Activated CD4-positive, alpha-beta T cell treated with anti-CD3 and anti-CD28 coated beads, Interleukin-2, amount 50 U/mL, for 48 hours (primary cell): ENCODE data around the gene SYN1.
"Not testable (repeated sequence)": the region's sequence is repeated elsewhere in the genome, so short reads cannot be mapped to it uniquely, and the experiment has no call there.

Experiments used
- DNase-seq, 2 experiments: peaks; one replicate each; pipeline ENCODE4 v3.0.0-alpha.2; 2020

Gene SYN1

DNA sequence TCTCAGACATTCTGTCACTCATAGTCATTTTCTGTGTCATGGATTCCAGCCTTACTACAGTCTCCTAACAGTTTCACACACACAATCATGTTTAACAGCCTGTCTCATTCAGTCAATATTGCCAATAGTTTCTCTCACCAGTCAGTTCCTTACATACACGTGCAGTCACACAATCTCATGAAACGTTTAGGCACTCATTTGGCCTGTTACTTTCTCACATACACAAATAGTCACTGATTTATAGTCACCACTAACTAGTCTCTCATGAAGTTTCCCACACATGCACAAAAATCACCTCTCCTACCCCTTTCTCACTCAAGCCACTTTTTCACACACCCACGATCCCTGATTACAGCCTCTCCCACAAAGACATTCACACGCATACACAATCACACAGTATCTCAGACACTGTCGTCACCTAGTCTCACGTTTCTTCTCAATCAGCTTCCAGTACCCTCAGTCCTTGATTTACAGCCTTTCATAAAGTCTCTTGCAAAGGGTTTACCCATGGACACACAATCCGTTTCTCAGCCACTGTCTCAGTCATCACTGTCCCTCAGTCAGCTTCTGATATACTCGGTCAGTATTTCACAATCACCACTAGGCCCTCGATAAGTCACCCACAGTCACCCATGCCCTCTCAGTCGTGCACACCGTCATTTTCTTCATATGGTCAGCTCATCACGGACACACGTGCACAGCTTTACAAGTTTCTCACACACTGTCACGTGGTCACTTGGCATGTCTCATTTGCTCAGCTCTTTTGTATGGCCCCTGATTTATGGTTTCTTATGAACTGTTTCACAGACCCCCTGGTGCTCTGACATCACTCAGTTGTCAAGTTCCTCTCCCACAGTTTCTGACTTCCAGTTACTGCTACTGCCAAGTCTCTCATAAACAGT lies 14.3 kb upstream of the SYN1 start:
- DNase-seq, result no peak

DNA sequence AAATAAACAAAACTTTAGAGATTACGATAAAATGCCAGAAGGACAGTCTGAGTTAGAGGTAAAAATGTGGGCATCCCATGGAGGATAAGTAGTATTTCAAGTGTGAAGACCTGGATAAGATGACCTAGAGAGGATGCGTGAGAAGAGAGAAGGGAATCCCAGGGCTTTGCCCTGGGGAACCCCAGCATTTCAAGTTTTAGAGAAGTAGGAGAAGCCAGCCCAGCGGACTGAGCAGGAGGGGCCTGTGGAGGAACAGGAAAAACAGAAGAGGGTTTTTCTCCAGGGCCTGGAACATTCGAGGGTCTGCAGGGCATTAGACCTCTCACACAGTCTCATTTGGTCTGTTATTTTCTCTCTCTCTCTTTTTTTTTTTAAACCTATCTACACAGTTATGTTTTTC lies 13.0 kb upstream of the SYN1 start:
- no peak for DNase-seq

DNA sequence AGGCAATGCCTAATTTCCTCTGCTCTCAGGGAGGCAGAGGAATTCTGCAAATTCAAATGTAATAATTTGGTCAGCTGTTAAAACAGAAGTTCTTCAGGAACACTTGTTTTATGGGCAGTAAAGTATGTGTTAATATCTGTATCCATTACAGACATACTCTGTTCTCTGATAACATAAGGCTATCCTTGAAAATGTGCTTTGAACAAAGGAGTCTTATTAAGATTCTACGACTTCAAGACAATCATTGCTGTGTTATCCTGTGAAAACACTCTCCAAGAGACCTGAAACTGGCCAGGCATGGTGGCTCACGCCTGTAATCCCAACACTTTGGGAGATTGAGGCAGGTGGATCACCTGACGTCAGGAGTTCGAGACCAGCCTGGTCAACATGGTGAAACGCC lies 12.0 kb upstream of the SYN1 start:
- DNase-seq, result no peak

DNA sequence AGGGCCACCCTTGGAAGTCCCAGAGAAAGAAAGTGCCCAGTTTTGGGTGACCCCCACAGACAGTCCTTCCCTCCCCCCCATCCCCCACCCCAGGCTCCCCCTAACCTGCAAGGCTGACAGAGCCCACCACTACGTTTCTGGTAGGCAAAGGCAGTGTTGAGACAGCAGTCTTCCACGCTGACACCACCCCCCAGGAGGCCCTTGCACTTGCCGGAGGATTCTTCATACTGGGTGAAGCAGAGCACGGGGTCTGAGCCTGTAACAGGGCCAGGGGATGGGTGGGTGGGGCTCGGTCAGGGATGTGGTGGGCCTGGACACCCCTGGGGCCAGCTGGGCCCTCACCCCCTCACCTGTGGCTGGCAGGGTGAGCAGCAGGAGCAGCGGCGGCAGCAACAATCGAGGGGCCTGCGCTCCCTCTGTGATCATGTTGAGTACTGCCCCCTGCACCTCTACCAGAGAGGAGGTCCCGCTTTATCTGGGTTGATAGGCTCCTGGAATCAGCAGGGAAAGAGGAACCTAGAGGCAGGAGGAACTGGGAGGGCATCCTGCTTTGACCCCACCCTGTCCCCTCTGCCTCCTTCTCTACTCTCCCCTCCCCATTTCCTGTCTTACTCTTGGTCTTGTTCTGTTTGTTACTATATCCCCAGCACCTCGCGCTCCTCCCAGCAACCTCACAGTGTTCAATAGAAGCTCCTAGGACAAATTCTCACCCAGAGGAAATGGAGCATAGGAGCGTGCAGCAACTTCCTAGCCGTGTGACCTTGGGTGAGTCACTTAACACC lies 10.0 kb upstream of the SYN1 start, which contains the start of gene CFP:
CFP (minus strand) TSS at position 512 of the 782 bp plus-strand sequence; CDS start at position 426, 86 bp downstream.
- no peak for DNase-seq

DNA sequence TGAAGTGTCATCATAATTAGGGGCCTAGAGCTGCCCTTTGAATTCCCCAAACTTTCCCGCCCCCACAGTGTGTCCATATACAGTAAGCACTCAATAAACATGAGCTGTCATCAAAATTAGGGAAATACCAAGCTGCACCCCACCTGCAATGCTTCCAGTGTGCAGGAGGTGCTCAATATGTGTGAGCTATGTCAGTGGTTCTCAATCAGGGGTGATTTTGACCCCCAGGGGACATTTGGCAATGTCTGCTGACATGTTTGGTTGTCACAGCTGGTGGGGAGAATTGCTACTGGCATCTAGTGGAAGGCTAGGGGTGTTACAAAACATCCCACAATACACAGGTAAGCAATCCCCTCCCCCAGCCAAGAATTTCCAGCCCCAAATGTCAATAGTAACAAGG lies 9.3 kb upstream of the SYN1 start:
- no peak for DNase-seq

DNA sequence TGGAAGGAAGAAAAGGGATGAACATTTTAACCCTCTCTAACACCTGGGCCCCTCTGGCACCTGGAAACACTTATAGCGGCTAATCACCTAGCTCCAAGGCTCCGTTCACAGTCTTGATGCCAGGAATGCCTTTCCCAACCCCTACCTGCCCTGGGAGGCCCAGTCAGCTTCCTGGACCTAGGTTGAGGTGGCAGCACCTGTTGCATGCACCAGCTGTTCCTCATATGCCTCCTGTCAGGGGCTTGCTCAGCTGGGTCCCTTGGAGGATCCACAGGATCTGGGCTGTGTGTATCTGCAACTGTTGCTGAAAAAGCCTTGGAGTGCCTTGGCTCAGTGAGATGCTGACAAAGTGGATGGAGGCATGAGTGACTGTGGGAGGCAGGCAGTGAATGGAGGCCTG lies 5.7 kb upstream of the SYN1 start:
- no peak for DNase-seq

DNA sequence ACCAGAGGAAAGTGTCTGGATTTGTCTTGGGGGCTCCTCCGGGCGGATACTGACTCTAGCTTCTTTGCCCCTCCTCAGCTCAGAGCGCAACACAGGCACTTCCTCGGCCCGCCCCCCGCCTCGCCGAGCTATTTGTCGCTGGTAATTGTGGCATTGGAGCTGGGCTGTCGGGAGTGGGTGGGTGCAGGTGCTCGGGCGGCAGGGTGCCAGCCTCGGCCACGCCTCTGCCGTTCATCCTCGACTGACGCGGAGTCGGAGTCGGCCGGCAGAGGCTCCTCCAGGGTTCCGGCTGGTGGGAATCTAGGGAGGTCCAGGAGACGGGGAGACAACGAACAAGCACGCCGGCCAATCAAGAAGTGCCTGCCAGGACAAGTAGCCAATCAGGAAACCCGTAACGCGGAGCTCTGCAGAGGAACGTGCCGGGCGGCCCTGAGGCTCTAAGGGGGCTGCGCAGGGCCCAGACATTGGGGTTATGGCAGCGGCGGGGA lies 3.9 kb upstream of the SYN1 start:
- peak; percentile 34 to 48 for DNase-seq

DNA sequence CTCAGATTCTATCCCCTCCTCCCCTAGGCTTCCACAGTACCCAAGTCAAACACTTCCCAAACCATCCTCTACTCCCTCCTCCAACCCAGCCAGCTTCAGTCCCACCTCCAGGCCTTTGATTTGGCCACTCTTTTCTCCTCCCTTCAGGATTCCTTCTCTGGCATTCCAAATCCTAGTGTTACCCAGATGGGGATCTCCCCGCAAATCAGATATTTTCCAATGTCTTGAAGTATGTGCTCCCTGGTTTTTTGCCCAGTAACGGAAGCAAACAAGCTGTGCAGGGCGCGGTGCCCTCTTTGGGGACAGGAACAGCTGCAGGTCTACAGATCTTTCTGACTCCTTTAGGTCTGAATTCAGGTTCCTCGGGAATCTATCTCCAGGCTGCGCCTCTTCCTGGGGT lies 2.2 kb upstream of the SYN1 start:
- no peak for DNase-seq

DNA sequence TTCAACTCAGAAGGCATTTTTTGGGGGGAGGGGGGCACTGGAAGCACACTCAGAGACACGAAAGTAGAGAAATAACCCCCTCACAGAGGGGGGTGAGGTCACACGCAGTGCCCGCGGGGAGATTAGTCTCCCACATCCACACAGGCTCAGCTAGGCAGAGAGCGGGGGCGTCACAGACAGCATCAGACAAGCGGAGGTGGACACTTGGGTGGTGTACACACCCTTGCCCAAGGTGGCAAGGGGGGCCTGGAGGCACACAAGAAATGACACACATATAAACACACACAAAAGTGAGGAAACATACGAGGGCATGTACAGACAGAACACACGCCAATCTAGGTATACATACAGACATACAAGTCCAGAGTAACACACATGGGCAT lies 637 bp upstream of the SYN1 start:
- DNase-seq, result no peak

DNA sequence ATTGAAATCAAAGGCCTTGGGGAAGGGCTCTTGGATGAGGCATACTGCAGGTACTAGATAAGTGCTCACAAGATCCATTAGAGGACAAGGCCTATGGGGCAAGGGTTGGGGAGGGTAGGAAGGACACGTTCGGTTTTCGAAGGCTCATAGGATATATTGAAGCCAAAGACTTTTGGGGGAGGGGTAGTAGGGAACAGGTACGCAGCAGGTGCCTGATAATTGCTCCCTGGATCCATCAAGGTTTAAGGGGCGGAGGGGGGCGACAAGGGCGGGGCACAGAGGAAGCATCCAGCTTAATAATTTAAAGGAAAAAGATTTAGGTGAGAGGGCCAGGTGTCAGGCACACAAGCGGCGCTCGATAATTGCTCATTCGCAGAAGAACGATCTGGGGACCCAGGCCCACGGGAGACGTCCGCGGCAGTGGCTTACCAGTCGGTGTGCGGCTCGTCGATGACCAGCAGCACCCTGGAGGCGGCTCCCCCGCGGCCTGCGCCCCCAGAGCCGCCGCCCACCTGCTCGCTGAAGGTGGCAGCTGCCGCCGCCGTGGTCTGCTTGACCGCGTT lies 653 bp downstream of the SYN1 start:
- no peak for DNase-seq

DNA sequence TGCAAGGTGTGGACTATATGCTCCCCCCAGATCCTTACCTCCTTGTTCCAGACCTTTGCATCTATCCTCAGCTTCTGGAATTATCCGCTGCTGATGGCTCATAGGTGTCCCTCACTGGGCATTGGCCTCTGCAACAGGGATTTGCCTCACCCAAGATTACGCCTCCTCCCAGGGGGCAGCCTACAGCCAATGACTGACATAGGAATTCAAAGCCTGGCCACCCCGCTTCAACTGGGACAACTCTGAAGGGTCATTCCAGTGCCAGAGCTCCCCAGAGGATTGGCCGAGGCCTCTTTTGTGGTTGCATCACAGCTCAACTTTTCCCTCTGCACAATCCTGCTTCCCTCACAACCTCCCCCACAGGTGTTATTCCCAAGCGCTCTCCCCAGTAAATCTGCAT lies 5.0 kb downstream of the SYN1 start:
- no peak for DNase-seq

DNA sequence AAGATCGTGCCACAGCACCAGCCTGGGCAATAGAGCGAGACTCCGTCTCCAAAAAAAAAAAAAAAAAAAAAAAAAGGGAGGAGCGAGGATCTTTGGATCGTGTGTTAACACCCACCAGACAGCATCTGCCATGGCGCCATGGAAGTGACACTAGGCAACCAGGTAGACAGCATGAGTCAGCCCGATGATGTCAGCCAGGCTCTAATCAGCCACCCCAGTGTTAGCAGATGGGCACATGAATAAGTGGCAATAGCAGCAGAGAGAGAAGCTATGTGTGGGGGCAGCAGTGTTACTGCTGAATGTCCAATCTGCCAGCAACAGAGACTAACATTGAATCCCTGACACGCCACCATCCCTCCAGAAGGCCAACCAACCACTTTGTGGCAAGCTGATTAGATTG lies 6.6 kb downstream of the SYN1 start:
- DNase-seq, result no peak

DNA sequence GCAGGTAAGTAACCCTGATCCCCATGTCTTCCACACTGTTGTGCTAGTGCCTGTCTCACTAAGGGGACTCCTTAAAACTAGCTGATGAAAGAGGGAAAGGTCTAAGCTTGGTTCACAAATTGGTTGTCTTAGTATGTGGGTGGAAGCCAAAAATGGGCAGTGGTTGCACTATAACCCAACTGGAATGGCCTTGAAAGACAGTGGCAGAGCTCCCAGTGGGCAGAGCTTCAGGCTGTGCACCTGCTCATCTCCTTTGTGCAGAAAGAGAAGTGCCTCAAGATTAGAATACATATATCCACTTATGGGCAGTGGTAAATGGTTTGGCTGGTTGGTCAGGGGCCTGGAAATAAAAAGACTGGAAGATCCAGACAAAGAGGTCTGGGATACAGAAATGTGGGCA lies 7.2 kb downstream of the SYN1 start:
- DNase-seq, result no peak

DNA sequence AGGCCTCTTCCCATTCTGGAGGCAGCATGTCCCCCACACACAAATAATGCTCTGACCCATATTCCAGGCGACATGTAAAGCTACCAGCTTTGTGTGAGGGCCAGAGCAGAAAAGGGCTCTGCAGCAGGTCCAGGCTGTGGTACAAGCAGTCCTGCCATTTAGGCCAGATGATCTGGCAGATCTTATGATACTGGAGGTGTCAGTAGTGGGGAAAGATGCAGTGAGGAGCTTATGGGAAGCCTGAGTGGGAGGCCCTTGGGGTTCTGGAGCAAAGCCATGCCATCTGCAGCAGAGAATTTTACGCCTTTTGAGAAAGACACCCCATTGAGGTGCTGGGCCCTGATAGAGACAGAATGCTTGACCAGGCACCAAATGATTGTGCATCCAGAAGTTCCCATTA lies 7.7 kb downstream of the SYN1 start:
- DNase-seq, result no peak

DNA sequence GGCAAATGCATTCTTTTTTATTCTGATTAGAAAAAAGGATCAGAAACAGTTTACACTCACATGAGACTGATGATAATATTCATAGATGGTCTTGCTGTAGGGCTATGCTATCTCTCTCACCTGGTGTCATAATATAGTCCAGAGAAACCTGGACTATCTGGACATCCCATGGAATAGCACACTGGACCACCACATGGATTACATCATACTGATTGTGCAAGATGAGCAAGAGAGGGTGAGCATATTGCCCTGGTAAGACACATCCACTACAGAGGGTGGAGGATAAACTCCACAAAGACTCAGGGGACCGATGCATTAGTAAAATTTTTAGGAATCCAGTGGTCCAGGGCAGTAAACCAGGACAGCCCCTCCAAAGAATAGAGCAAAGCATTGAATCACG lies 8.2 kb downstream of the SYN1 start:
- DNase-seq, result no peak

DNA sequence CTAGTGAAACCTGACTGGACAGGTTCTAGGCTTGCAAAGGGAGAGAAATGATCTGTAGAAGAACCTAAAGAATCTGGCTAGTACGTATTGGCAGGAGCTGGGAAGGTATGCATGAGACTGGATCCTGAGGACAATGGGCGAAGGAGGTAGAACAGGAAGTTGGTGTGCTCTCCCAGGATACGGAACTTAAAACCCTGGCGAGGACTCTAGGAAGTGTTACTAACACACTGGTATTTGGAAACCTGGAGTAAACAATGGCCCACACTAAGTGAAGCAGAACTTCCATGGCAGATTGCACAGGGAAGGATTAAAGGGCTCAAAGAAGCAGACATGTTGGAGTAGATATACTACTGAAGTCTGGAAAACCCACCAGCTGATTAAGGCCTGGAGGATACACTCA lies 9.1 kb downstream of the SYN1 start:
- DNase-seq, result no peak

DNA sequence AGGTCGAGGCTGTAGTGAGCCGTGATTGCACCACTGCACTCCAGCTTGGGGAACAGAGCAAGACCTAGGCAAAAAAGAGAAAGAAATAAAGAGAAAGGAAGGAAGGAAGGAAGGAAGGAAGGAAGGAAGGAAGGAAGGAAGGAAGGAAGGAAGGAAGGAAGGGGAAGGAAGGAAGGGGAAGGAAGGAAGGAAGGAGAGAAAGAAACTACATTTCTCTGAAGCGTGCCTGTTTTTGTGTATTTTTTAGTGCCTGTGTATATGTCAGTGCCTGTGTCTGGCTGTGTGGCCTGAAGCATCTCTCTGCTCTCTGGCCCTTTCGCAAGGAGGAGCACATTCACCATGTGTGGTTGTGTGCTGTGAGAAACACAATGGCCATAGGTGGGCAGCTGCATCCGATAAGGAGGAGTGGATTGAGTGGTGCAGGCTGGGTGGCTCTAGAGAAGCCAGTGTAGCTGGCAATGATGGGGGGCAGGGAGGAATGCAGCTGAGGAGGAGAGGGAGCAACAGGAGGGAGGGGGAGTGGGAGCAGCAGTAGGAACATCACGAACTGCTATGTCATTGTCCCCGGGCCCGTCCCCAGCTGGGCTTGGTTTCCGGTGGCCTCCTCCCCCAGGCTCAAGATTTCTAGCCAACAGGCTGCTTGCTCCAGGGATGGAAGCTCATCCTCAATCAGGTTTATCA lies 11.4 kb downstream of the SYN1 start:
- no peak for DNase-seq

DNA sequence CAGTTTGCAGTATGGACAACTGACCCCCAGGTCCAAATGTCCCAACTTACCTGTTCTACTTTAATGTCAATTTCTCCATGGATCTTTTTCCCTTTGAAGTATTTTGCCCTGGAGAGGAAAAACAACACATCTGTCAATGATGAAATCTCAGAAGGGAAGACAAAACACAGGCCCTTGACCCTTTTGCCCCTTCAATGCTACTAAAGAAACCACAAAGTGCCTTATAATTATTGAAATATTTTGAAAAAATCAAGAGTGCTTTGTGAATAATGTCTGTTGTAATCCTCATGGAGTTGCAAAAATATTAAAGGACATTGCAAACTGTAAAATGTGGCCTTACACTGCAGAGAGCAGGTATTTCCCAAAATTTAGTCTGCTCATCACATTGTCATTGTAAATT lies 12.6 kb downstream of the SYN1 start:
- DNase-seq, result no peak

DNA sequence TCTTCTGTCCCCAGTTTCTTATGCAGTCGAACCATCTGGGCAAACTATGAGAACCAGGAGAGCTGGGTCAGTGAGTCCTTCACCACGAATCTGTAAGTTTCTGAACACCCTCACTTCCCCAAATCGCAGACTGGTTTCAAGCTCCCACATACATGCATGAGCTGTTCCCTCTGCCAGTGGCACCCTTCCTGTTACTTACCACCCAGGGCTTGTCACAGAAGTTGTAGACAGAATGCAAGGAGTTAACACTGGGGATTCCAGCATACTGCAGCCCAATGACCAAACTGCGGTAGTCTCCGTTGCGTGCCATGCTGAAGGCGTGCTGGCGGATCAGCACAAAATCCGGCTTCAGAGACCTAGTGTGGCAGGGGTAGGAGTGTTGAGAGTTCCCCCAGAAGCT lies 14.6 kb downstream of the SYN1 start:
- DNase-seq, result no peak

DNA sequence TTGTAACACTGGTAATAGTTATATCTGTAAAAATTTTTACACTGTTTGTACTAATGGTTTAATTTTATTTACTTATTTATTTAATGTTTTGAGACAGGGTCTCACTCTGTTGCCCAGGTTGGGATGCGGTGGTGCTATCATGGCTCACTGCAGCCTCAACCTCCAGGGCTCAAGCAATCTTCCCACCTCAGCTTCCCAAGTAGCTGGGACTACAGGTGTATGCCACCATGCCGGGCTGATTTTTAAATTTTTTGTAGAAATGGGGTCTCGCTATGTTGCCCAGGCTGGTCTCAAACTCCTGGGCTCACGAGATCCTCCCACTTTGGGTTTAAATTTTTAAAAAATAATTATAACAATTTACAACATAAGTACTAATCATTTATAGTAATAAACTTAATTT lies 16.5 kb downstream of the SYN1 start:
- DNase-seq, result not testable (repeated sequence)

DNA sequence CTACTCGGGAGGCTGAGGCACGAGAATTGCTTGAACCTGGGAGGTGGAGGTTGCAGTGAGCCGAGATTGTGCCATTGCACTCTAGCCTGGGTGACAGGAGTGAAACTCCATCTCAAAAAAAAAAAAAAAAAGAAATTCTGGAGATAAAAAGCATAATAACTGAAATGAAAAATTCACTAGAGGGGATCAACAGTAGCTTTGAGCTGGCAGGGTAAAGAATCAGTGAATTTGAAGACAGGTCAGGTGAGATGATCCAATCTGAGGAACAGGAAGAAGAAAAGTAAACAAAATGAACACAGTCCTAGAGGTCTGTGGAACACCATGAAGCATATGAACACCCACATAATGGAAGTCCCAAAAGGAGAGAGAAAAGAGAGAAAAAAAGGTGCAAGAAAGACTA lies 22.4 kb downstream of the SYN1 start:
- DNase-seq, result no peak

DNA sequence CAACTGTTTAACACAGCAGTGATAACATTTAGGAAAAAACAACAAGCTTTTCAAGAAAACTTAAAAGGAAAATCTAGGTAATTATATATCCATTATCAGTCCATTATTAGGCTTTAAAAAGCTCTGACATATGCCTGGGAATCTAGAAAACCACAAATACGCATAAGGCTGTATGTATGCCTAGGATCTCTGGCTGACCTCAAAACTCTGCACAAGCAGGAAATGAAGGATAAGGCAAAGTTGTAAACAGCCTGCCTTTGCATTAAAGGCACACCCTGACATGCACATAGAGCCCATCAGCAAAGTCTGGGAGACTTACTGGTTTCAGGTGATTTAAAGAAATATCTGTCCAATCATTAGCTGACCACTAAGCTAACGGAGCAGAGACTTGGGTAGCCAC lies 23.4 kb downstream of the SYN1 start:
- DNase-seq, result no peak

DNA sequence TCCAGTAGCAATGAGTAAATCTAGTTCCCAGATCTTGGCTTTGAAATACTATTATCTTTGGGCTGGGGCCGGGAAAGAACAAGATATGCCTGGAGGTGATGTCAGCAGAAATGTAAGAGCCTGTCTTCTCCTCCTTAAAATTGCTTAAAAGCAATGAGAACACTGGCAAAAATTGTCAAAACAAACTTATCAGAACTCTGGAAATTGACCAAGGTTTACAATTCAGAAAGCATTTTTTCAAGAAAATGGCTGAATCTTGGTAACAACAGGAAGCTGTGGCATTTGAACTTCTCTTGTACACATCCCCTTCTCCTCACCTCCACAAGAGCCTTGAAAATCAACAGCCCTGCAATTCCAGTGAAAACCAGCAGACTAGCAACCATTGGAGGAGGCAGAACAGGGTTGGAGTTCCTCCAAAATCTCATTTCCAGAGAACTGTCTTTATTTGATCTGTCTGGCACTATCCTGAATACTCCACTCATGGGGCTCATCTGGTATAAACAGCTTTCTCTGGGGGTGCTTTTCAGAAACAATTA lies 23.9 kb downstream of the SYN1 start:
- DNase-seq, result no peak
